ENCODE measurements around the gene SLK.

DNA sequence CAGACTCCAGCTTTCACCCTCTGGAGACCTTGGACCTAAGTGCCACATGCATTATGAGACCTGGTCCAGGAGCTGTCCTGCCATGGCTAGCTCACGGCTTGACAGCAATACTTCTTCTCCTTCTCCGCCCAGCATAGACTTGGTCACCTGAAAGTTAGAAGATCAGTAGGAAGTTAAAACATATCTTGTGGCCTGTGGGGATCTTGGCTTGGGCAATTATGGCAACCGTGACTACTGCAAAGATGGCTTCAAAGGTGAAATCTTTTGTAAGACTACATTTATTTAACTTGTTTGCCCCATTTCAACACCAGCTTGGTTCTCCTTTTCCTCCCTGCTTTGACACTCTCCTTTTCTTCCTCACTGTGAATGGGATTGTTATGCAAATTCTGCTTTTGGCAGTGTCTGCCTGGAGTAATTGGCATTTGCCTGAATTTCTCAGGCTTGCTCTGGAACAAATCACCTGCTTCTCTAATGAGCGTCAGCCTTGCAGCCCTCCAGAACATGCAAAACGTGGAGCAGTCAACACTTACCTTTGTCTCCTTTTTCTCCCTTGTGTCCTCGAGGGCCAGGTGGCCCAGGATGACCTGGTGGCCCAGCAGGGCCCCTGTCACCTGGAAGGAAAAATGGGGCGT lies 65.3 kb downstream of the SLK start:
- TF ChIP-seq, protein P1, sequence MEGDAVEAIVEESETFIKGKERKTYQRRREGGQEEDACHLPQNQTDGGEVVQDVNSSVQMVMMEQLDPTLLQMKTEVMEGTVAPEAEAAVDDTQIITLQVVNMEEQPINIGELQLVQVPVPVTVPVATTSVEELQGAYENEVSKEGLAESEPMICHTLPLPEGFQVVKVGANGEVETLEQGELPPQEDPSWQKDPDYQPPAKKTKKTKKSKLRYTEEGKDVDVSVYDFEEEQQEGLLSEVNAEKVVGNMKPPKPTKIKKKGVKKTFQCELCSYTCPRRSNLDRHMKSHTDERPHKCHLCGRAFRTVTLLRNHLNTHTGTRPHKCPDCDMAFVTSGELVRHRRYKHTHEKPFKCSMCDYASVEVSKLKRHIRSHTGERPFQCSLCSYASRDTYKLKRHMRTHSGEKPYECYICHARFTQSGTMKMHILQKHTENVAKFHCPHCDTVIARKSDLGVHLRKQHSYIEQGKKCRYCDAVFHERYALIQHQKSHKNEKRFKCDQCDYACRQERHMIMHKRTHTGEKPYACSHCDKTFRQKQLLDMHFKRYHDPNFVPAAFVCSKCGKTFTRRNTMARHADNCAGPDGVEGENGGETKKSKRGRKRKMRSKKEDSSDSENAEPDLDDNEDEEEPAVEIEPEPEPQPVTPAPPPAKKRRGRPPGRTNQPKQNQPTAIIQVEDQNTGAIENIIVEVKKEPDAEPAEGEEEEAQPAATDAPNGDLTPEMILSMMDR (conservative IDR thresholded peaks at IDR 0.05 in 1 of 2, IDR thresholded peaks at IDR 0.05 in 1 of 2; ENCODE audit: extremely low read depth in 1 of 2, insufficient read depth in 1 of 2, low read depth in 1 of 2, low read length in 2 of 2): no peak
- TF ChIP-seq EZH2 (IDR thresholded peaks at IDR 0.05; ENCODE audit: borderline replicate concordance, low read length): no peak
